OCI-LY1 (cell line): ENCODE data around the gene PPP1R9A.

Experiments
- H2AFZ ChIP-seq: fragments of 200-600 bp; sonication (generic), shearing (Covaris generic); 2 replicates; pipeline ENCODE4 v1.6.0; 2014; ENCODE audit warnings: antibody characterized with exemption, mild to moderate bottlenecking, low read length
- H3F3A ChIP-seq: fragments of 200-600 bp; sonication (generic), shearing (Covaris generic); 2 replicates; pipeline ENCODE4 v1.6.0; 2014; ENCODE audit warnings: mild to moderate bottlenecking, antibody characterized with exemption, low read length, moderate library complexity; ENCODE audit not compliant: insufficient read depth
- H3K27ac ChIP-seq: fragments of 200-600 bp; sonication (generic); 2 replicates; pipeline ENCODE4 v1.5.1; 2014; ENCODE audit warnings: low read length, mixed run types, mild to moderate bottlenecking, low read depth; ENCODE audit not compliant: poor library complexity, severe bottlenecking
- H3K27me3 ChIP-seq: fragments of 200-600 bp; sonication (generic); 2 replicates; pipeline ENCODE4 v1.6.0; 2014; ENCODE audit warnings: antibody characterized with exemption, mild to moderate bottlenecking, low read length, moderate library complexity; ENCODE audit not compliant: insufficient read depth
- H3K36me3 ChIP-seq: fragments of 200-600 bp; sonication (generic); 2 replicates; pipeline ENCODE4 v1.6.1; 2014; ENCODE audit warnings: mild to moderate bottlenecking, antibody characterized with exemption, low read length, moderate library complexity, mixed read lengths; ENCODE audit not compliant: insufficient read depth
- H3K4me1 ChIP-seq: fragments of 200-600 bp; sonication (generic); 2 replicates; pipeline ENCODE4 v1.5.1; 2014; ENCODE audit warnings: mild to moderate bottlenecking, low read length, moderate library complexity; ENCODE audit not compliant: insufficient read depth, severe bottlenecking
- H3K4me2 ChIP-seq: fragments of 200-600 bp; sonication (generic), shearing (Covaris generic); 2 replicates; pipeline ENCODE4 v1.6.1; 2014; ENCODE audit warnings: low read length
- H3K4me3 ChIP-seq: fragments of 200-600 bp; sonication (generic); 2 replicates; pipeline ENCODE4 v1.5.1; 2014; ENCODE audit warnings: low read length, low read depth, mild to moderate bottlenecking, mixed read lengths; ENCODE audit not compliant: poor library complexity, severe bottlenecking
- H3K79me2 ChIP-seq: fragments of 200-600 bp; shearing (Covaris generic); 2 replicates; pipeline ENCODE4 v1.6.1; 2016; ENCODE audit warnings: mixed run types, low read length, mixed read lengths; ENCODE audit not compliant: insufficient read depth
- H3K9ac ChIP-seq: fragments of 200-600 bp; sonication (generic), shearing (Covaris generic); 2 replicates; pipeline ENCODE4 v1.6.1; 2014; ENCODE audit warnings: mild to moderate bottlenecking, low read length, mixed read lengths
- H3K9me2 ChIP-seq: fragments of 200-600 bp; sonication (generic), shearing (Covaris generic); 2 replicates; pipeline ENCODE4 v1.6.1; 2014; ENCODE audit warnings: low read depth, mild to moderate bottlenecking, low read length, mixed read lengths
- H3K9me3 ChIP-seq: fragments of 200-600 bp; shearing (Covaris generic); 2 replicates; pipeline ENCODE4 v1.6.1; 2014; ENCODE audit warnings: low read length, mixed read lengths
- H4K20me1 ChIP-seq: fragments of 200-600 bp; sonication (generic), shearing (Covaris generic); 2 replicates; pipeline ENCODE4 v1.6.0; 2016; ENCODE audit warnings: mild to moderate bottlenecking, low read length; ENCODE audit not compliant: insufficient read depth
- EZH2 ChIP-seq: fragments of 200-600 bp; sonication (generic), shearing (Covaris generic); IDR thresholded peaks from 2 replicates; pipeline ENCODE4 v1.8.0; 2017; ENCODE audit warnings: borderline replicate concordance, mixed run types, mild to moderate bottlenecking, antibody characterized with exemption, low read length, moderate library complexity, mixed read lengths
- TF ChIP-seq, protein P1 (sequence below): fragments of 200-600 bp; sonication (generic), shearing (Covaris generic); IDR thresholded peaks from 2 replicates; pipeline ENCODE4 v1.5.1; 2017; ENCODE audit warnings: mild to moderate bottlenecking, antibody characterized with exemption, low read length, moderate library complexity, mixed read lengths

The PPP1R9A gene

DNA sequence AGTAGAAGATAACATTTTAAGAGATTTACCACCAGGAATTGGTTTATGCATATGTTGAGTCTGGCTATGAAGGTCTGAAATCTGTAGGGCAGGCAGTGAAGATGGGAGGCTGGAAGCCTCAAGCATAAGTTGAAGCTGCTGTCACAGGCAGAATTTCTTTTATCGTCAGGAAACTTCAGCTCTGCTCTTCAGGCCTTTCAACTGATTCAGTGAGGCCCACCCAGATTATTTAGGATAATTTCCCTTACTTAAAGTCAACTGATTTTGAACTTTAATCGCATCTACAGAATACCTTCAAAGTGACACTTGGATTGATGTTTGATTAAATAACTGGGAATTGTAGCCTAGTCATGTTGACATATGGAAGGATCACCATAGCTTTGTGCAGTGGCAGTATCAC lies 190.5 kb downstream of the PPP1R9A start:
- H3F3A ChIP-seq = no peaks in the 10 kb centered on the region
- H4K20me1 ChIP-seq = no peaks in the 10 kb centered on the region
- no peaks in the 10 kb centered on the region for H3K9me3 ChIP-seq
- no peak overlapping the region for H3K27ac ChIP-seq
- no peak overlapping the region for H2AFZ ChIP-seq
- no peak for TF ChIP-seq EZH2
- TF ChIP-seq, protein P1, sequence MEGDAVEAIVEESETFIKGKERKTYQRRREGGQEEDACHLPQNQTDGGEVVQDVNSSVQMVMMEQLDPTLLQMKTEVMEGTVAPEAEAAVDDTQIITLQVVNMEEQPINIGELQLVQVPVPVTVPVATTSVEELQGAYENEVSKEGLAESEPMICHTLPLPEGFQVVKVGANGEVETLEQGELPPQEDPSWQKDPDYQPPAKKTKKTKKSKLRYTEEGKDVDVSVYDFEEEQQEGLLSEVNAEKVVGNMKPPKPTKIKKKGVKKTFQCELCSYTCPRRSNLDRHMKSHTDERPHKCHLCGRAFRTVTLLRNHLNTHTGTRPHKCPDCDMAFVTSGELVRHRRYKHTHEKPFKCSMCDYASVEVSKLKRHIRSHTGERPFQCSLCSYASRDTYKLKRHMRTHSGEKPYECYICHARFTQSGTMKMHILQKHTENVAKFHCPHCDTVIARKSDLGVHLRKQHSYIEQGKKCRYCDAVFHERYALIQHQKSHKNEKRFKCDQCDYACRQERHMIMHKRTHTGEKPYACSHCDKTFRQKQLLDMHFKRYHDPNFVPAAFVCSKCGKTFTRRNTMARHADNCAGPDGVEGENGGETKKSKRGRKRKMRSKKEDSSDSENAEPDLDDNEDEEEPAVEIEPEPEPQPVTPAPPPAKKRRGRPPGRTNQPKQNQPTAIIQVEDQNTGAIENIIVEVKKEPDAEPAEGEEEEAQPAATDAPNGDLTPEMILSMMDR = no peak
- peaks cover 4% of the 10 kb centered on the region; the same call in 1 of the 2 replicates for H3K27me3 ChIP-seq
- no peak overlapping the region for H3K4me3 ChIP-seq
- H3K36me3 ChIP-seq = no peaks in the 10 kb centered on the region
- H3K79me2 ChIP-seq = no peaks in the 10 kb centered on the region
- no peak overlapping the region for H3K9ac ChIP-seq
- no peaks in the 10 kb centered on the region for H3K9me2 ChIP-seq
- H3K4me1 ChIP-seq = no peaks in the 10 kb centered on the region
- H3K4me2 ChIP-seq = no peak overlapping the region

DNA sequence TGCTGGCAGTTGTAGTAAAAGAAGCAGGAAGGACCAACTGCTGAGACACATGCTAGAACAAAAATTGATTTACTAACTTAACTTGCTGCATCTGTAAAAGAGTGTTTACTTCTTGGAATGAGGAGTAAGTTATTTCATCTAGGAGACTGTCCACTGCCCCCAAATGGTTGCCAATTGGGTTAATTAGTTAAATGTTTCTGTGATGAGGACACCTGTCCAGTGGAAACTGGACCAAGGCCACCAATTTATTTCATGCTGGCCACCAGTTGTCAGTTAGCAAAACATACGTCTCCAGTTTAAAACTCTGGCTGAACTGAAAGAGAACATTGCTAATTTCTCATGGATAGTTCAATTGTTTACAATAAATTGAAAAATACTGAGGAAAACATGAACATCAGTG lies 191.7 kb downstream of the PPP1R9A start:
- Histone ChIP-seq H3K9me2 (no peaks in the 10 kb centered on the region), H3K36me3 (no peaks in the 10 kb centered on the region), H3F3A (no peaks in the 10 kb centered on the region), H2AFZ (no peak overlapping the region), H3K4me3 (no peak overlapping the region), H3K27me3 (no peaks in the 10 kb centered on the region), H3K79me2 (no peaks in the 10 kb centered on the region), H3K4me2 (no peak overlapping the region), H3K27ac (no peak overlapping the region), H3K4me1 (no peaks in the 10 kb centered on the region), H4K20me1 (no peaks in the 10 kb centered on the region), H3K9ac (no peak overlapping the region), H3K9me3 (no peaks in the 10 kb centered on the region)
- TF ChIP-seq, protein P1 = no peak
- TF ChIP-seq EZH2 = no peak

DNA sequence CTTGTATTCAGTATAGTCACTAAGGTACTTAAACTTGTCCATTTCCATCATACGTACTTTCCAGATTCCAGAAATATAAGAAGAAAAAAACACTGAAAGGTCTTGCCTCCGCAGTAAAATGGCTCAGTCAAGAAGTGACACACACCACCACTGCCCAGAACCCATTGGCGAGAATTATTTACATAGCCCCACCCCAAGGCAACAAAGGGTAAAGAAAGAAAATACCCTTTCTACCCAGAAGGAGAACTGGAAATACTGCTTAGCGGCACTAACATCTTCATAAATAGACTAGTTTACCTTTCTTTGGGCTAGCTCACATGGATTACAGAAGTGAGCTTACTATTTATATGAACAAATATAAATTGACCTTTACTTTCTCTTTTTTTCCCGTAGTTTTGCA lies 194.0 kb downstream of the PPP1R9A start:
- TF ChIP-seq, protein P1 = no peak
- no peak for TF ChIP-seq EZH2
- Histone ChIP-seq H3K9me2 (no peaks in the 10 kb centered on the region), H2AFZ (no peak overlapping the region), H3K4me1 (no peaks in the 10 kb centered on the region), H3F3A (no peaks in the 10 kb centered on the region), H3K4me2 (no peak overlapping the region), H3K4me3 (no peak overlapping the region), H3K9ac (no peak overlapping the region), H3K9me3 (no peaks in the 10 kb centered on the region), H3K79me2 (no peaks in the 10 kb centered on the region), H4K20me1 (no peaks in the 10 kb centered on the region), H3K36me3 (no peaks in the 10 kb centered on the region), H3K27ac (no peak overlapping the region), H3K27me3 (no peaks in the 10 kb centered on the region)
